Measurements from ENCODE around the gene CFLAR. TPM values are rescaled to one million over a fixed set of nuclear protein-coding genes. Genes with fewer than 3 reads are reported as not detected.

CFLAR gene
- polyA plus RNA-seq, 1 of the 3 experiments (the other 2 are of a cell fraction), result 23.7 TPM

GRCh38 chr2:201195331-201195730, 79.4 kb downstream of the CFLAR start (continued):
- no peak for TF ChIP-seq REST (IDR thresholded peaks at IDR 0.05; ENCODE audit: low read depth, low read length)
- TF ChIP-seq USF1 (IDR thresholded peaks at IDR 0.05; ENCODE audit: borderline replicate concordance, low read depth), result no peak
- no peak for TF ChIP-seq ZBTB33 (IDR thresholded peaks at IDR 0.05; ENCODE audit: borderline replicate concordance, low read depth)
- no peak for TF ChIP-seq EZH2phosphoT487 (IDR thresholded peaks at IDR 0.05; ENCODE audit: borderline replicate concordance, low read depth)
- no peak for TF ChIP-seq RFX5 (IDR thresholded peaks at IDR 0.05; ENCODE audit: low read length)
- no peak for TF ChIP-seq MAX (IDR thresholded peaks at IDR 0.05; ENCODE audit: low read depth)
- TF ChIP-seq RXRA (IDR thresholded peaks at IDR 0.05; ENCODE audit: borderline replicate concordance, low read depth), result no peak
- TF ChIP-seq FOXM1 (IDR thresholded peaks at IDR 0.05; ENCODE audit: low read depth), result no peak
- no peak for TF ChIP-seq JUND (IDR thresholded peaks at IDR 0.05)
- TF ChIP-seq GABPA (IDR thresholded peaks at IDR 0.05; ENCODE audit: low read depth), result no peak
- no peak for TF ChIP-seq TCF12 (IDR thresholded peaks at IDR 0.05)
- TF ChIP-seq RCOR1 (IDR thresholded peaks at IDR 0.05; ENCODE audit: low read length), result no peak
- TF ChIP-seq SMC3 (IDR thresholded peaks at IDR 0.05; ENCODE audit: low read depth, low read length), result no peak

- peaks cover 0 to 3% of the 10 kb centered on the region in 2 experiments; a peak in 2 of 4 replicates for H3K4me1 ChIP-seq (ENCODE audit: control insufficient read depth in 1 of 2, insufficient read depth in 2 of 2, low read depth in 1 of 2, low read length in 1 of 2)
- no peak for DNase-seq
- ChIA-PET CTCF (interaction anchor here (1.1 to 2.6 kb wide), 2 partner anchors 18 to 36 kb away, joined by 4 to 8 read pairs; no protein-coding TSS in a partner anchor), POLR2A (no interaction called here)
- no peaks in the 10 kb centered on the region for H3F3A ChIP-seq (replicated peaks; ENCODE audit: insufficient read depth)
- no peak overlapping the region for H3K9ac ChIP-seq
- no peaks in the 10 kb centered on the region for H3K9me3 ChIP-seq
- 85% methylated on average over 3 of the region's 3 CpGs for whole genome bisulfite sequencing (ENCODE audit: low lambda C conversion rate)
- H3K9me2 ChIP-seq, result no peaks in the 10 kb centered on the region
- no peaks in the 10 kb centered on the region for H4K20me1 ChIP-seq (ENCODE audit: insufficient read depth)
- no peak overlapping the region for H3K4me3 ChIP-seq (ENCODE audit: low read depth in 2 of 2, low read length in 1 of 2)
- H3K4me2 ChIP-seq, result no peak overlapping the region
- H3K27me3 ChIP-seq (ENCODE audit: insufficient read depth), result no peaks in the 10 kb centered on the region
- H3K27ac ChIP-seq (ENCODE audit: low read depth in 2 of 2, low read length in 1 of 2), result no peak overlapping the region
- no peak overlapping the region for H2AFZ ChIP-seq (ENCODE audit: low read depth)
- H3K36me3 ChIP-seq (replicated peaks in 1 of 2; ENCODE audit: control insufficient read depth in 1 of 2, insufficient read depth in 2 of 2, low read length in 1 of 2), result no peaks in the 10 kb centered on the region
- H3K79me2 ChIP-seq (ENCODE audit: insufficient read depth), result no peaks in the 10 kb centered on the region
- TF ChIP-seq RFX5 (IDR thresholded peaks at IDR 0.05; ENCODE audit: low read length) (no peak), ELF1 (IDR thresholded peaks at IDR 0.05) (no peak), ZBTB33 (IDR thresholded peaks at IDR 0.05; ENCODE audit: borderline replicate concordance, low read depth) (no peak), NRF1 (IDR thresholded peaks at IDR 0.05; ENCODE audit: low read depth, low read length) (no peak), TCF12 (IDR thresholded peaks at IDR 0.05) (no peak), REST (IDR thresholded peaks at IDR 0.05; ENCODE audit: low read depth, low read length) (no peak), SMC3 (IDR thresholded peaks at IDR 0.05; ENCODE audit: low read depth, low read length) (no peak), FOXM1 (IDR thresholded peaks at IDR 0.05; ENCODE audit: low read depth) (no peak), TEAD4 (IDR thresholded peaks at IDR 0.05; ENCODE audit: borderline replicate concordance, insufficient read depth) (no peak), GATA2 (CRISPR knock-in tag; IDR thresholded peaks at IDR 0.05) (no peak), MXI1 (IDR thresholded peaks at IDR 0.05; ENCODE audit: low read depth, low read length) (no peak), EP300 (IDR thresholded peaks at IDR 0.05; ENCODE audit: borderline replicate concordance in 1 of 2, low read depth in 1 of 2, low read length in 1 of 2) (no peak)
Observed at GRCh38 chr2:201196003-201196402, 80.0 kb downstream of the CFLAR start.

Measured in SK-N-SH (cell line).